ENCODE results near the gene SMG1. TPM values are rescaled to one million over a fixed set of nuclear protein-coding genes. Genes with fewer than 3 reads are reported as not detected.
"Not testable (repeated sequence)": the region's sequence is repeated elsewhere in the genome, so short reads cannot be mapped to it uniquely, and the experiment has no call there.

Gene SMG1
- total RNA-seq, 2 experiments from 2014 or later, result 128 to 137 TPM

GRCh38 chr16:18869043-18869771 is 57.0 kb downstream of the SMG1 start:
- H3K4me1 Mint-ChIP-seq, H3K4me3 Mint-ChIP-seq, CTCF ChIA-PET, H3K27me3 Mint-ChIP-seq, POLR2A ChIA-PET, H3K9me3 Mint-ChIP-seq, H3K27ac Mint-ChIP-seq, DNase-seq: not testable (repeated sequence)
- peaks cover 38% of the 10 kb centered on the region for H3K36me3 Mint-ChIP-seq (ENCODE audit: low read depth)

- DNase-seq, H3K27ac Mint-ChIP-seq, POLR2A ChIA-PET, H3K27me3 Mint-ChIP-seq, H3K4me3 Mint-ChIP-seq, H3K9me3 Mint-ChIP-seq: not testable (repeated sequence)
- Mint-ChIP-seq H3K4me1 (peaks cover 16% of the 10 kb centered on the region), H3K36me3 (ENCODE audit: low read depth) (peaks cover 45% of the 10 kb centered on the region)
- CTCF ChIA-PET, result interaction anchor here (1.7 kb wide), 1 partner anchor 76 kb away, joined by 4 read pairs; the partner anchor contains the start of gene RPS15A
Observed at GRCh38 chr16:18866277-18866823, 59.9 kb downstream of the SMG1 start.

GRCh38 chr16:18862891-18863290 is 63.3 kb downstream of the SMG1 start:
- peaks cover 41% of the 10 kb centered on the region for H3K36me3 Mint-ChIP-seq (ENCODE audit: low read depth)
- H3K4me1 Mint-ChIP-seq, result peaks cover 20% of the 10 kb centered on the region
- CTCF ChIA-PET, H3K27me3 Mint-ChIP-seq, H3K9me3 Mint-ChIP-seq, DNase-seq, H3K27ac Mint-ChIP-seq, H3K4me3 Mint-ChIP-seq, POLR2A ChIA-PET: not testable (repeated sequence)

GRCh38 chr16:18855196-18855595 is 71.0 kb downstream of the SMG1 start:
- no peak overlapping the region for H3K27ac Mint-ChIP-seq
- H3K9me3 Mint-ChIP-seq, result no peaks in the 10 kb centered on the region
- H3K36me3 Mint-ChIP-seq (ENCODE audit: low read depth), result peaks cover 63% of the 10 kb centered on the region
- no peaks in the 10 kb centered on the region for H3K27me3 Mint-ChIP-seq
- DNase-seq, result no peak
- H3K4me3 Mint-ChIP-seq, result no peak overlapping the region
- ChIA-PET CTCF (interaction anchor here (0.7 to 1.1 kb wide), 2 partner anchors 13 to 41 kb away, joined by 3 to 5 read pairs; no protein-coding TSS in a partner anchor), POLR2A (no interaction called here)
- no peaks in the 10 kb centered on the region for H3K4me1 Mint-ChIP-seq

- DNase-seq, result no peak
- H3K36me3 Mint-ChIP-seq (ENCODE audit: low read depth), result peaks cover 69% of the 10 kb centered on the region
- ChIA-PET CTCF (interaction anchor here (3.0 kb wide), 1 partner anchor 52 kb away, joined by 13 read pairs; the partner anchor contains the start of gene ARL6IP1), POLR2A (interaction anchor here (0.9 kb wide), 1 partner anchor 52 kb away, joined by 3 read pairs; no protein-coding TSS in a partner anchor)
- H3K27ac Mint-ChIP-seq, result no peak overlapping the region
- H3K4me1 Mint-ChIP-seq, result no peaks in the 10 kb centered on the region
- H3K27me3 Mint-ChIP-seq, result no peaks in the 10 kb centered on the region
- no peak overlapping the region for H3K4me3 Mint-ChIP-seq
- no peaks in the 10 kb centered on the region for H3K9me3 Mint-ChIP-seq
Observed at GRCh38 chr16:18853694-18854093, 72.5 kb downstream of the SMG1 start.

- ChIA-PET POLR2A (no interaction called here), CTCF (interaction anchor here (3.0 kb wide), 1 partner anchor 51 kb away, joined by 13 read pairs; the partner anchor contains the start of gene ARL6IP1)
- DNase-seq, result no peak
- H3K4me3 Mint-ChIP-seq, result no peak overlapping the region
- H3K27ac Mint-ChIP-seq, result no peak overlapping the region
- peaks cover 66% of the 10 kb centered on the region for H3K36me3 Mint-ChIP-seq (ENCODE audit: low read depth)
- H3K27me3 Mint-ChIP-seq, result no peaks in the 10 kb centered on the region
- H3K4me1 Mint-ChIP-seq, result no peaks in the 10 kb centered on the region
- no peaks in the 10 kb centered on the region for H3K9me3 Mint-ChIP-seq
Observed at GRCh38 chr16:18852647-18853046, 73.6 kb downstream of the SMG1 start.

GRCh38 chr16:18846416-18846815 is 79.8 kb downstream of the SMG1 start:
- H3K9me3 Mint-ChIP-seq, result no peaks in the 10 kb centered on the region
- no peak overlapping the region for H3K27ac Mint-ChIP-seq
- CTCF ChIA-PET, result interaction anchor here (0.6 to 2.6 kb wide), 5 partner anchors 10 to 57 kb away, joined by 3 to 13 read pairs (median 3); partner anchors contain the start of gene ARL6IP1
- H3K4me1 Mint-ChIP-seq, result no peaks in the 10 kb centered on the region
- DNase-seq, result no peak
- H3K27me3 Mint-ChIP-seq, result no peaks in the 10 kb centered on the region
- POLR2A ChIA-PET, result no interaction called here
- peaks cover 73% of the 10 kb centered on the region for H3K36me3 Mint-ChIP-seq (ENCODE audit: low read depth)
- H3K4me3 Mint-ChIP-seq, result no peak overlapping the region

GRCh38 chr16:18842565-18842964 is 83.6 kb downstream of the SMG1 start:
- ChIA-PET CTCF (interaction anchor here (1.0 to 1.2 kb wide), 3 partner anchors 13 to 41 kb away, joined by 3 to 4 read pairs (median 3); partner anchors contain the start of gene ARL6IP1), POLR2A (no interaction called here)
- Mint-ChIP-seq H3K36me3 (ENCODE audit: low read depth) (peaks cover 75% of the 10 kb centered on the region), H3K4me3 (no peak overlapping the region), H3K4me1 (peaks cover 2% of the 10 kb centered on the region), H3K27ac (no peak overlapping the region), H3K27me3 (no peaks in the 10 kb centered on the region), H3K9me3 (no peaks in the 10 kb centered on the region)
- no peak for DNase-seq

GRCh38 chr16:18841833-18842525 is 84.2 kb downstream of the SMG1 start:
- no peaks in the 10 kb centered on the region for H3K9me3 Mint-ChIP-seq
- peaks cover 76% of the 10 kb centered on the region for H3K36me3 Mint-ChIP-seq (ENCODE audit: low read depth)
- no peak overlapping the region for H3K27ac Mint-ChIP-seq
- H3K27me3 Mint-ChIP-seq, result no peaks in the 10 kb centered on the region
- ChIA-PET CTCF (interaction anchor here (1.0 kb wide), 2 partner anchors 14 to 41 kb away, joined by 3 to 4 read pairs; partner anchors contain the start of gene ARL6IP1), POLR2A (no interaction called here)
- H3K4me1 Mint-ChIP-seq, result peaks cover 7% of the 10 kb centered on the region
- H3K4me3 Mint-ChIP-seq, result no peak overlapping the region
- DNase-seq, result no peak

- H3K9me3 Mint-ChIP-seq, result no peaks in the 10 kb centered on the region
- no peak for DNase-seq
- H3K4me3 Mint-ChIP-seq, result no peak overlapping the region
- H3K4me1 Mint-ChIP-seq, result peaks cover 7% of the 10 kb centered on the region
- H3K36me3 Mint-ChIP-seq (ENCODE audit: low read depth), result peaks cover 75% of the 10 kb centered on the region
- CTCF ChIA-PET, result no interaction called here
- POLR2A ChIA-PET, result no interaction called here
- H3K27ac Mint-ChIP-seq, result no peak overlapping the region
- no peaks in the 10 kb centered on the region for H3K27me3 Mint-ChIP-seq
Observed at GRCh38 chr16:18839555-18839954, 86.7 kb downstream of the SMG1 start.

GRCh38 chr16:18836702-18837101 is 89.5 kb downstream of the SMG1 start:
- no peaks in the 10 kb centered on the region for H3K9me3 Mint-ChIP-seq
- no peak for DNase-seq
- peaks cover 67% of the 10 kb centered on the region for H3K36me3 Mint-ChIP-seq (ENCODE audit: low read depth)
- no peak overlapping the region for H3K4me3 Mint-ChIP-seq
- peak overlapping the region; percentile 65 for H3K27ac Mint-ChIP-seq
- POLR2A ChIA-PET, result no interaction called here
- CTCF ChIA-PET, result interaction anchor here (0.8 to 1.9 kb wide), 4 partner anchors 9 to 41 kb away, joined by 3 to 5 read pairs (median 4); no protein-coding TSS in a partner anchor
- H3K4me1 Mint-ChIP-seq, result peaks cover 7% of the 10 kb centered on the region
- H3K27me3 Mint-ChIP-seq, result no peaks in the 10 kb centered on the region

GRCh38 chr16:18834864-18835263 is 91.3 kb downstream of the SMG1 start:
- Mint-ChIP-seq H3K4me3 (no peak overlapping the region), H3K27me3 (no peaks in the 10 kb centered on the region), H3K36me3 (ENCODE audit: low read depth) (peaks cover 65% of the 10 kb centered on the region), H3K4me1 (peaks cover 7% of the 10 kb centered on the region), H3K9me3 (no peaks in the 10 kb centered on the region), H3K27ac (peak overlapping the region; percentile 25)
- no peak for DNase-seq
- ChIA-PET CTCF (interaction anchor here (1.1 to 1.9 kb wide), 3 partner anchors 31 to 33 kb away, joined by 4 to 5 read pairs (median 4); partner anchors contain the start of gene ARL6IP1), POLR2A (no interaction called here)
